ENCODE measurements around the gene PRKCA.

Gene PRKCA

GRCh38 chr17:66831383-66832210, 529.2 kb downstream of the PRKCA start:
- no peak for DNase-seq

DNA sequence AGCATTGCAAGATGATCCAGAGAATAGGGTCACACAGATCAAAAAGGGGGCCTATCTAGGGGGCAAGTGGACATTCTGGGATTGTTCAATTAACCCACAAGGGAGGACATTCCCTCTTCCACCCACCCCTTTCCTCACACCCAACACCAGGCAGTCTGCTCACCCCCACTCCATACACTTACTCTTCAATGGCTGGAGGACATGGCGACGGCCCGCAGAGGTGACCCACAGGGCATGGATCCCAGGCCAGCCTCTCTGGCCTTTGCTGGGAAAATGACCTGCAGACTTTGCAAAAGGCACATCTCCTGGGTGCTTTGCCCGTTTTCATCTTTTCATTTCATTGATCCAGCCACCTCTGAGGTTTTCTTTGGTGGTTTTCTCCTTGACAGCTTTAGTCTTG, 530.8 kb downstream of the PRKCA start:
- no peak for DNase-seq

DNA sequence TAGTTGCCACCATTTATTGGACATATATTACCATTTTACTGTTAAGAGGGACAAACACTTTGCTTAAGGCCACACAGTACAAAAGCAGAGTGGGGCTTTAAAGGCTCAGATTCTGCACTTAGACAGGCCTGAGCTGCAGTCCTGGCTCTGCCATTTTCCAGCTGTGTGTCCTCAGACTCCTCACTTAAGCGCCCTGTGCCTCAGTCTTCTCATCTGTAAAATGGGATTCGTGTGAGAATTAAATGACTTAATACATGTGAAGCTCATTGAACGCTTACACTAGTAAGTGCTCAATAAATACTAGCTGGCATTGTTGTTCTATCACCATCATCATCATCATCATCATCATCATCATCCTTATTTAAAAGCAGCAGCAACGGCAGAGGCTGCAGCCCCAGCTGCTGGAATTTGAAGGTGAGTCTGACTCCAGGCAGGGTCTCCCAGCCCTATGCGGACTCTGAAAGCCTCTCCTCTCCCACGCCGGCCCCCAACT, 532.1 kb downstream of the PRKCA start:
- no peak for DNase-seq

- no peak for DNase-seq
Observed at GRCh38 chr17:66834919-66835454, 532.6 kb downstream of the PRKCA start, which contains the start of gene CACNG5. Gene CACNG5 (plus strand): TSS chr17:66835117. CDS start chr17:66877333, 42,216 bp downstream.

DNA sequence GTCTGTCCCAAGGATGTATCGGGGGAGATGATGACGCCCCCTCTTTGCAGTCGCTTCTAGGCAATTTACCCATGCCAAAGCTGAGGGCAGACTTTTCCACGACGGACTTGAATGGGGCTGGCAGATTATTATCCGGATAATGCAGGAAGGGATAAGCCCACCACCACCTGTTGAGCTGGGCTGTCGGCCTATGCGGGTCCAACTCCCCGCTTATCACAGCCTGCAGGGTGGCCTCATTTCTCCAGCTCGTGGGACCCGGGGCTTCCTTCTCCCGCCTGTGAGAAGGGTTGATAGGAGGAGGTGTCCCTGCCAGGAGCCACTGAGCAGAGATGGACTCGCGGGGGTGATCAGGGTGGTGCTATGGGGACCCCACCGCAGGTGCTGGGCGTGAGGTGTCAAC, 533.1 kb downstream of the PRKCA start:
- no peak for DNase-seq

DNA sequence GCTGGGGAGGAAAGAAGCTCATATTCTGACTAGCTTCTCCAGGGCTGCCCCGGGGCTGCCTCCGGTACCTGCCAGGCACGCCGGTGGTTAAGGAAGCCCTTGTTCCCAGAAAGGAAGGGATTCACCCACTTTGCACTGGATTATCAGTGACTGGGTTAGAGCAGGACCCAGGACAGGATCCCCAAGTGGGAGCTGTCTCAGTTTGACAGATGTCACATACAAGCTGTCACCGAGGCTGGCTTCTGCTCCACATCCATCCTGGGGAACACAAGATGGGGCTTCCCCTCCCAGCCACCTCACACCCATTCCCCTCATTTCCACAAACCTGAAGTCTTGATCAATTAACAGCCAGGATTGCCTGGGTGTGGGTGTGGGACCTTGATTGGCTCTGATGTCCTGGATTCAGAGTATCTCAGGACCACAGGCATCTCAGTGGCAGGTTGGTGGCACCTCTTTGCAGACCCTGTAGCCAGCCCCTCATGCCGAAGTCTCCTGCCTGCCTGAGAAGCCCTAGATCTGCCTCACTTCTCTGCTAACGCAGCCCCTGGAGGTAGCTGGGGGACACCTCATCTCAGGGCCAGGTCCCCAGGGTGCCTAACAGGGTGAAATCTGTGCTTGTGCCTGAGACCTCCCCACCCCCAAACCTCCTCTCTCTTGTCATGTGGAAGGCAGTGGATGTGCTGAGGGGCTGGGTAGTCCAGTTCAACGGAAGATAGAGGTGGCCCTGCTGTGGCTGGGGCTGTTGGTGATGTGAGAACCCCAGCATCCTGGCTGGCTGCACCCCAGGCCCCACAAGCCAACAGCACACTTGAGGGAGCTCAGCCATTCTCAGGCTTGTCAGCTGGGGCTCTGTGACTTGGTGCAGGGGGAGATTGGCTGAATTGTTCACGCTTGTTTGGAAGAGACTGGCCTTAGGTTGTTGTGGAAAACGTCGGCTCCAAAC, 533.9 kb downstream of the PRKCA start:
- no peak for DNase-seq

DNA sequence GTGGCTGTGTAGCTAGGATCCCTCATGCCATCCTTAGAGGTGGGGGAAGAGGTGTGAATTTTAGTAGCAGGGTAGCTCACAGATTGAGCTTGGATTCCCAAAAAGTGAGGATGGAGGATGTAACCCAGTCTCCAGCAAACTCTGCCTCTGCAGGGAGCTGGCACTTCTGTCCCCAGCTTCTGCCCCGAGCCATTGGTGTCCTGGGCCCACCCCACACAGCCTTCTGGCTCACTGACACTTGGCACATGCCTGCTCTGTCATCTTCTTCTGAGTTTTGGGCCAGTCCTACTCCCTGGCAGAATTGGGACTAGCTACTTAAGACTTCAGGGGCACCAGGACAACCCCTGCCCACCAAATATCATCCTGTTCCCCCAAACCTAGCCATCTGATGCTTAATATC, 534.8 kb downstream of the PRKCA start:
- no peak for DNase-seq

- no peak for DNase-seq
Observed at GRCh38 chr17:66837885-66838665, 535.7 kb downstream of the PRKCA start.

DNA sequence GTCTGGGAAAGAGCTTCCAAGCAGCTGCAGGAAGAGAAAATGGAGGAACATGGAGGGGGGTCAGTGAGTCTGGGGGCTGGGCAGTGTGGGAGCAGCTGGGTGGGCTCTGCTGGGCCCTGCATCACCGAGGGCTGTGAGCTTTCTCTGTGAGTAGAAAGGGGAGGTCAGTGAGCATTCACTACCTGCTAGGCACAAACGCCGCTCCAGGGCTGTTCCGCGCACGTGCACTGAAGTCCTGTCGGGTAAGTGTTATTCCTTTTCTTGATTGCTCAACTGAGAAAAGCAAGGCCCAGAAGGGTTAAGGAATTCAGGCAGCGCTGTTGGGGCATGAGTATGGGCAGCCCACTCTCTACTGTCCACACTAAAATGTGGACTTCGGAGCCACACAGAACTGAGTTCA, 537.2 kb downstream of the PRKCA start:
- DNase-seq: no peak

DNA sequence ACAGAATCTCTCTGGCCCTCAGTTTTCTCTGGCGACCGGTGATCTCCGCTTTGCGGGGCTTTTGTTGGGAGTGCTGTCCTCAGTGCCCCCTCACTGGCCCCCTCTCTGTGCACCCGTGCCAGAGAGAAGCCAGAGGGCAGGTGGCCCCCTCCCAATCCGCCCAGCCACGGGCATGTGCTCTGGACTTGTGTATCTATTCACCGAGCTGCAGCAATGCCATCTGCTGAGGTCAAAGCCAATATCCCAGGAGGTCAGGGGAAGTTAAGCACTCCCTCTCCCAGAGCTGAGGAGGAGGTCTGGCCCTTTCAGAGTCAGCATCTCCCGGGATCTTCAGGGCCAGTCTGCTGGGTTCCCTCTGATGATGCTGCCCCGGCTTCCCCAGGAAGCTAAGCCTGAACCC, 537.6 kb downstream of the PRKCA start:
- DNase-seq: no peak

DNA sequence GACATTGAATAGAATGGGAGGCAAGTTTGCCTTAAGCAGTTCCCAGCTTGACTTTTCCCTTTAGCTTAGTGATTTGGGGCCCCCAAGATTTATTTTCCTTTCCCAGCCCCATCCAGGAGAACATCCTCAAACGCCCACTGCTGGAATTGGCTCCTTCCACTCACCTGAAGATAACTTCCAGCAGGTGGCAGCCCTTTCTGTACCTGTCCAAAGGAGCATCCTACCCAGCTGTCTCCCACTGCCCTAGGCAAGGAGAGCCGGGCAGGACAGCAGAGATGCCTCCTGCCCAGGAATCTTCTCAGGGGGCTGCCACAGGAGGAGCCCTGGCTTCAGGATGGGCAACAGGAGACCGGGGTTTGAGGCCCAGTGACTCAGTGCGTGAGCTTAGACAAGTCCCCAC, 538.9 kb downstream of the PRKCA start:
- DNase-seq: no peak

DNA sequence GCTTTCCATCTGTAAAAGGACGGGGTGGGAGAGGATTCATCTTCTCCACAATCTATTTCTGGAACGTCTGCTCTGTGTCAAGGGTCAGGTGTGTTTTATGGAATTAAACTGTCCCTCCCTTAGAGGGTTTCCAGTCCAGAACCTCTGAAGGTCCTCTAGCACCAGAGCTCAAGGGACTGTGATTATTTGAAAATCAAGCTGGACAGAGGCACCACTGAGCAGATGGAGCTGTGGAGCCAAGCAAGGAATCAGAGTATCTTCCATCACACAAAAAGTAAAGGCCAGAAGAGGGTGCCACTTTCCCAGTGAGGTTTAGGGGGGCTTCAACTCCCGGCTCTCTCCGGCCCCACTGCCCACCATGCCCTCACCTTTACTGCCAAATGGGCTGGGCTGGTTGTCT, 539.3 kb downstream of the PRKCA start:
- no peak for DNase-seq

DNA sequence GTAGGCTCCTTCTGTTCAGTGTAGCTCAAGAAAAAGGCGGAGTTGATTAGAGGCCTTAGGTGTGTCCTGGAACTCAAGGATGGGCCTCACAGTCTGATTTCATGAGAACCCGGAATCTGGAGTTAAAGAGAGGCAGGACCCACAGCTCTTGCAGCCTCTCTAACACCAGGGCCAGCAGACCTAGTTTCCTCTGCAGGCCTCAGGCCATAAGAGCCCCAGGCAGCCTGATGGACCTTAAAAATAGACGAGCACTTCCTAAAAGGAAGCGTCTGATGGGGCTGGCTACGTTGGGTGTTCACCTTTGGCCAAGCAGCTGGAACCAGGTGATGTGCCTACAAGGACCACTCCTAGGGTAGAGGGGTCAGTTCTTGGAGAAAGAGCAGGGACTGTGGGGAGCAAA, 540.1 kb downstream of the PRKCA start:
- DNase-seq: no peak

- DNase-seq: no peak
Observed at GRCh38 chr17:66842959-66843358, 540.5 kb downstream of the PRKCA start.

DNA sequence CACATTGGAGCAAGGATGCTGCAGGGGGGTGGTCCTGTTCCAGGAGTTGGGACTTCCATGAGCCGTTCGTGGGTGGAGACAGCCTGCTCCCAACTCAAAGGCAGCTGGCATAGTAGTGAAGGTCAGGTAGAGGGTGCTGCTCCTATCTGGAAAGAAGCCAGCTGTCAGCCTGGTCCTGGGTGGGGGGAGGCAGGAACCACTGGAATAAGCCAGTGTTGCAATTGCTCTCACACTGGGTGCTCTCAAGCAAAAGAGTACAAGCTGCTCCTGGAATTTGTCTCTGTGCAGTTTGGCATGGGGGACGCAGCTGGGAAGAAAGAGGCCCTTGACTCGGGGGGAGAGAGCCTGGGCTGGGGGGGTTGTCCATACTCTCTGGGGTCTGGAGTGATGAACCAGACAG, 541.2 kb downstream of the PRKCA start:
- DNase-seq: no peak

DNA sequence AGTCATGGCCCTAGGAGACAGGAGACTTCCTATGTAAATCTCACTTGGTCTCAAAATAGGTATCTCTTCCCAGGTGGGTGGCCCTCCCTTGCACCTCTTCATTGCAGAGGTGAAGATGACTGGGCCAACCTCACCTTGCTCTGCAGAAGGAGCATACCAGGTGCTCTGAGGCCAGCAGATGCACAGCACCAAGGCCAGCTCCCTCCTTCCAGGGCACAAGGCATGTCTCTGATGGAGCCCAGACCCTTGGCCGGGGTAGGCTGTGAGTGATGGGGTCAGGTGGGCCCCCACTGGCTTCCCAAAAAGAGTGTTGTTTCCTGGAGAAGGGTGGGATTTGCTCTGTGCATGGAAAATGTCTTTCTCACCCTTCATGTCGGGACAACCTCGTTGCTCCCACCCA, 545.3 kb downstream of the PRKCA start:
- DNase-seq: no peak

GRCh38 chr17:66848496-66848895, 546.1 kb downstream of the PRKCA start:
- no peak for DNase-seq

- no peak for DNase-seq
Observed at GRCh38 chr17:66849032-66849655, 546.7 kb downstream of the PRKCA start.

- DNase-seq: no peak
Observed at GRCh38 chr17:66849851-66850580, 547.6 kb downstream of the PRKCA start.

DNA sequence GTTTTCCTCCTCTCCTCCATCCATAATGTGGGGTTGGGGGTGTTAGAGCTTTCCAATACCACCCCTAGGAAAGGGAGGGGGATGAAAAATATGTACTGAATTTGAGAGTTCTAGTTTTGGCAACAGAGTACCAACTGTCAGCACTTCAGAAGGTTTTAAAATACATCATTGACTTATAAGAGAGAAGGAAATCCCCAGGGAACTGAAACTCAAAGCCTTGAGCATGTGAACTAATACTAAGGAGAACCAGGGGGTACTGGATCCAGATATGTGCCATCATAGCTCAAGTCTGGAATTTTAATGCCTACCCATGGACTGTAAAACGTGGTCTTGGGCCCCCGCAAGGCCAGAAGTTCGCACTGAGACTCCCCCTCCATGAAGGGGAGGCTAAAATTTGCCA, 548.3 kb downstream of the PRKCA start:
- no peak for DNase-seq

GRCh38 chr17:66855204-66855603, 552.8 kb downstream of the PRKCA start:
- peak; percentile 58 for DNase-seq
